ENCODE measurements around the gene SEMA3D.

DNA sequence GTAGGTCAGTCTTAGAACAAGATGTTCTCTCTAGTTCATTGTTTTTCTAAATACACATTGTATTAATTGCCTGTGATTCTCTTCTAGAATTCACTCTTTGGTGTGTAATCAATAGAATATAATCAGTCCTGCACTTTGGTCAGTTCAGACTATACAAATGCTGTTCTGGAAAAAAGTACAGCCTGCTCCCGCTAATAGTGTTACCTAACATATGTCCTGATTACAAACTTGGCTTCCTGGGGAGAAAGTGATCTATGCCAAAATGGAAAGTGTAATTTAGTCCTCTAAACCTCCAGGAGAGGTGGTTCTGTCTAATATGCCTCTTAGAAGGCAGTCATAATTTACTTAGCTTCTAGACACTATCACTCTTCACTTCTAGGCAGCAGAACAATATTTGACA, 215.5 kb downstream of the SEMA3D start:
- TF ChIP-seq, protein P1, sequence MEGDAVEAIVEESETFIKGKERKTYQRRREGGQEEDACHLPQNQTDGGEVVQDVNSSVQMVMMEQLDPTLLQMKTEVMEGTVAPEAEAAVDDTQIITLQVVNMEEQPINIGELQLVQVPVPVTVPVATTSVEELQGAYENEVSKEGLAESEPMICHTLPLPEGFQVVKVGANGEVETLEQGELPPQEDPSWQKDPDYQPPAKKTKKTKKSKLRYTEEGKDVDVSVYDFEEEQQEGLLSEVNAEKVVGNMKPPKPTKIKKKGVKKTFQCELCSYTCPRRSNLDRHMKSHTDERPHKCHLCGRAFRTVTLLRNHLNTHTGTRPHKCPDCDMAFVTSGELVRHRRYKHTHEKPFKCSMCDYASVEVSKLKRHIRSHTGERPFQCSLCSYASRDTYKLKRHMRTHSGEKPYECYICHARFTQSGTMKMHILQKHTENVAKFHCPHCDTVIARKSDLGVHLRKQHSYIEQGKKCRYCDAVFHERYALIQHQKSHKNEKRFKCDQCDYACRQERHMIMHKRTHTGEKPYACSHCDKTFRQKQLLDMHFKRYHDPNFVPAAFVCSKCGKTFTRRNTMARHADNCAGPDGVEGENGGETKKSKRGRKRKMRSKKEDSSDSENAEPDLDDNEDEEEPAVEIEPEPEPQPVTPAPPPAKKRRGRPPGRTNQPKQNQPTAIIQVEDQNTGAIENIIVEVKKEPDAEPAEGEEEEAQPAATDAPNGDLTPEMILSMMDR (IDR thresholded peaks at IDR 0.05), result no peak
- no peak for TF ChIP-seq POLR2A (IDR thresholded peaks at IDR 0.05)

Measured in esophagus squamous epithelium (tissue), 4 donors.